HEK293 (cell line): Measurements from ENCODE around the gene PDE4B.

Experiments
- CTCF ChIA-PET: fragments of 350-600 bp; formaldehyde crosslinking; extraction: SDS; loops from one replicate; lab custom pipeline; 2021; ENCODE audit warnings: antibody characterized with exemption; lab: Yijun Ruan, JAX
- POLR2A ChIA-PET: fragments of 300-600 bp; formaldehyde crosslinking; extraction: SDS; loops from one replicate; lab custom pipeline; 2020; ENCODE audit warnings: antibody characterized with exemption, inconsistent platforms; lab: Yijun Ruan, JAX
- H3K27ac ChIP-seq: fragments of 200-500 bp; sonication (Bioruptor generic); 2 replicates; pipeline ENCODE4 v1.5.1; 2014; ENCODE audit warnings: low read depth, low read length, control low read depth, inconsistent platforms; ENCODE audit errors: extremely low read depth
- H3K36me3 ChIP-seq, 2 experiments: fragments of 200-500 bp in 1 of 2; sonication (Bioruptor generic) in 1 of 2; 1 replicate in 1 of 2; 2 replicates in 1 of 2; pipeline ENCODE4 v1.5.1; 2014 to 2017; ENCODE audit warnings: inconsistent platforms in 2 of 2, low read length in 2 of 2; ENCODE audit not compliant: control insufficient read depth in 2 of 2, insufficient read depth in 1 of 2
- H3K4me1 ChIP-seq: fragments of 200-500 bp; sonication (Bioruptor generic); 2 replicates; pipeline ENCODE4 v1.5.1; 2014; ENCODE audit warnings: mild to moderate bottlenecking, low read length, inconsistent platforms; ENCODE audit not compliant: control insufficient read depth, insufficient read depth
- H3K4me3 ChIP-seq: 2 replicates; pipeline ENCODE4 v1.5.1; 2011; ENCODE audit warnings: low read depth, mild to moderate bottlenecking, control low read depth, low read length, moderate library complexity
- H3K9me3 ChIP-seq: fragments of 200-500 bp; sonication (Bioruptor generic); 2 replicates; pipeline ENCODE4 v1.5.1; 2014; ENCODE audit warnings: low read depth, low read length, inconsistent platforms; ENCODE audit not compliant: control insufficient read depth, insufficient read depth
- GLI2 ChIP-seq: fragments of 450-650 bp; formaldehyde crosslinking; IDR thresholded peaks from 2 replicates; pipeline ENCODE4; 2017; ENCODE audit warnings: missing biosample characterization, missing genetic modification characterization, low read depth, borderline replicate concordance
- KLF8 ChIP-seq: fragments of 450-650 bp; formaldehyde crosslinking; IDR thresholded peaks from 2 replicates; pipeline ENCODE4 v1.5.1; 2016; ENCODE audit warnings: missing biosample characterization, missing genetic modification characterization
- RBAK ChIP-seq: fragments of 450-650 bp; formaldehyde crosslinking; IDR thresholded peaks from 2 replicates; pipeline ENCODE4 v1.5.1; 2016; ENCODE audit warnings: missing biosample characterization, missing genetic modification characterization
- SALL2 ChIP-seq: fragments of 450-650 bp; formaldehyde crosslinking; IDR thresholded peaks from 2 replicates; pipeline ENCODE4 v1.5.0; 2017; ENCODE audit warnings: missing biosample characterization, mild to moderate bottlenecking, missing genetic modification characterization, borderline replicate concordance
- SETDB1 ChIP-seq: IDR thresholded peaks from one replicate; pipeline ENCODE4 v1.6.1; 2017; ENCODE audit warnings: mild to moderate bottlenecking, low read length, moderate library complexity, mixed read lengths; ENCODE audit not compliant: insufficient read length
- SP2 ChIP-seq: fragments of 450-650 bp; formaldehyde crosslinking; IDR thresholded peaks from 2 replicates; pipeline ENCODE4 v1.5.1; 2016; ENCODE audit warnings: missing biosample characterization, missing genetic modification characterization
- WT1 ChIP-seq: fragments of 450-650 bp; formaldehyde crosslinking; IDR thresholded peaks from 2 replicates; pipeline ENCODE4 v1.5.1; 2016; ENCODE audit warnings: missing biosample characterization, missing genetic modification characterization
- ZBTB7A ChIP-seq: fragments of 450-650 bp; formaldehyde crosslinking; IDR thresholded peaks from 2 replicates; pipeline ENCODE4 v1.5.1; 2016; ENCODE audit warnings: low read depth, missing biosample characterization, missing genetic modification characterization
- ZFHX2 ChIP-seq: fragments of 450-650 bp; formaldehyde crosslinking; conservative IDR thresholded peaks from 2 replicates; pipeline ENCODE4 v1.5.1; 2016; ENCODE audit warnings: missing biosample characterization, missing genetic modification characterization
- ZNF132 ChIP-seq: fragments of 450-650 bp; formaldehyde crosslinking; IDR thresholded peaks from 2 replicates; pipeline ENCODE4 v1.5.1; 2017; ENCODE audit warnings: missing biosample characterization, missing genetic modification characterization, borderline replicate concordance
- ZNF24 ChIP-seq: fragments of 450-650 bp; formaldehyde crosslinking; IDR thresholded peaks from 2 replicates; pipeline ENCODE4 v1.5.1; 2016; ENCODE audit warnings: missing biosample characterization, missing genetic modification characterization
- ZNF530 ChIP-seq: fragments of 450-650 bp; formaldehyde crosslinking; IDR thresholded peaks from 2 replicates; pipeline ENCODE4 v1.5.1; 2016; ENCODE audit warnings: low read depth, missing biosample characterization, missing genetic modification characterization
- ZNF571 ChIP-seq: fragments of 450-650 bp; formaldehyde crosslinking; IDR thresholded peaks from 2 replicates; pipeline ENCODE4 v1.5.0; 2017; ENCODE audit warnings: missing biosample characterization, missing genetic modification characterization
- ZNF629 ChIP-seq: fragments of 450-650 bp; formaldehyde crosslinking; IDR thresholded peaks from 2 replicates; pipeline ENCODE4 v1.5.1; 2017; ENCODE audit warnings: missing biosample characterization, missing genetic modification characterization
- ZNF639 ChIP-seq: fragments of 450-650 bp; formaldehyde crosslinking; IDR thresholded peaks from 2 replicates; pipeline ENCODE4 v1.5.1; 2016; ENCODE audit warnings: missing biosample characterization, missing genetic modification characterization
- ZNF677 ChIP-seq: fragments of 450-650 bp; IDR thresholded peaks from 2 replicates; pipeline ENCODE4 v1.5.0; 2018; ENCODE audit warnings: missing biosample characterization, mild to moderate bottlenecking, missing genetic modification characterization, moderate library complexity
- ZSCAN23 ChIP-seq: fragments of 450-650 bp; formaldehyde crosslinking; IDR thresholded peaks from 2 replicates; pipeline ENCODE4 v1.5.1; 2016; ENCODE audit warnings: missing biosample characterization, missing genetic modification characterization
- TF ChIP-seq, protein P1 (sequence below): fragments of 450-650 bp; formaldehyde crosslinking; IDR thresholded peaks from 2 replicates; pipeline ENCODE4 v1.5.1; 2017; ENCODE audit warnings: missing biosample characterization, mild to moderate bottlenecking, missing genetic modification characterization, moderate library complexity
- TF ChIP-seq, protein P2 (sequence below): fragments of 450-650 bp; formaldehyde crosslinking; IDR thresholded peaks from 2 replicates; pipeline ENCODE4 v1.5.1; 2016; ENCODE audit warnings: missing biosample characterization, missing genetic modification characterization

PDE4B gene

GRCh38 chr1:66243548-66244130 is 450.9 kb downstream of the PDE4B start:
- Histone ChIP-seq H3K27ac (no peak overlapping the region), H3K4me3 (no peak overlapping the region), H3K9me3 (no peaks in the 10 kb centered on the region), H3K36me3 (no peaks in the 10 kb centered on the region), H3K4me1 (no peaks in the 10 kb centered on the region; the same call in 1 of the 2 replicates)
- ChIA-PET CTCF (interaction anchor here (0.7 to 6.3 kb wide), 20 partner anchors 13 to 814 kb away, joined by 3 to 150 read pairs (median 5); no protein-coding TSS in a partner anchor), POLR2A (no interaction called here)
- no peak for TF ChIP-seq WT1 (tag by site-specific recombination)
- no peak for TF ChIP-seq ZNF677 (tag by site-specific recombination)
- TF ChIP-seq ZNF571, result no peak
- TF ChIP-seq GLI2, result no peak
- TF ChIP-seq SALL2 (tag by site-specific recombination), result no peak
- TF ChIP-seq ZNF639 (tag by site-specific recombination), result no peak
- no peak for TF ChIP-seq SETDB1
- TF ChIP-seq SP2 (tag by site-specific recombination), result no peak
- TF ChIP-seq ZFHX2 (tag by site-specific recombination), result no peak
- TF ChIP-seq ZSCAN23, result no peak

- TF ChIP-seq ZNF629 (tag by site-specific recombination), result no peak
- TF ChIP-seq KLF8 (tag by site-specific recombination), result no peak
- TF ChIP-seq ZNF132 (tag by site-specific recombination), result no peak
- no peak for TF ChIP-seq ZNF530 (tag by site-specific recombination)
- TF ChIP-seq, protein P1, sequence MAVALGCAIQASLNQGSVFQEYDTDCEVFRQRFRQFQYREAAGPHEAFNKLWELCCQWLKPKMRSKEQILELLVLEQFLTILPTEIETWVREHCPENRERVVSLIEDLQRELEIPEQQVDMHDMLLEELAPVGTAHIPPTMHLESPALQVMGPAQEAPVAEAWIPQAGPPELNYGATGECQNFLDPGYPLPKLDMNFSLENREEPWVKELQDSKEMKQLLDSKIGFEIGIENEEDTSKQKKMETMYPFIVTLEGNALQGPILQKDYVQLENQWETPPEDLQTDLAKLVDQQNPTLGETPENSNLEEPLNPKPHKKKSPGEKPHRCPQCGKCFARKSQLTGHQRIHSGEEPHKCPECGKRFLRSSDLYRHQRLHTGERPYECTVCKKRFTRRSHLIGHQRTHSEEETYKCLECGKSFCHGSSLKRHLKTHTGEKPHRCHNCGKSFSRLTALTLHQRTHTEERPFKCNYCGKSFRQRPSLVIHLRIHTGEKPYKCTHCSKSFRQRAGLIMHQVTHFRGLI, result no peak
- TF ChIP-seq, protein P2, sequence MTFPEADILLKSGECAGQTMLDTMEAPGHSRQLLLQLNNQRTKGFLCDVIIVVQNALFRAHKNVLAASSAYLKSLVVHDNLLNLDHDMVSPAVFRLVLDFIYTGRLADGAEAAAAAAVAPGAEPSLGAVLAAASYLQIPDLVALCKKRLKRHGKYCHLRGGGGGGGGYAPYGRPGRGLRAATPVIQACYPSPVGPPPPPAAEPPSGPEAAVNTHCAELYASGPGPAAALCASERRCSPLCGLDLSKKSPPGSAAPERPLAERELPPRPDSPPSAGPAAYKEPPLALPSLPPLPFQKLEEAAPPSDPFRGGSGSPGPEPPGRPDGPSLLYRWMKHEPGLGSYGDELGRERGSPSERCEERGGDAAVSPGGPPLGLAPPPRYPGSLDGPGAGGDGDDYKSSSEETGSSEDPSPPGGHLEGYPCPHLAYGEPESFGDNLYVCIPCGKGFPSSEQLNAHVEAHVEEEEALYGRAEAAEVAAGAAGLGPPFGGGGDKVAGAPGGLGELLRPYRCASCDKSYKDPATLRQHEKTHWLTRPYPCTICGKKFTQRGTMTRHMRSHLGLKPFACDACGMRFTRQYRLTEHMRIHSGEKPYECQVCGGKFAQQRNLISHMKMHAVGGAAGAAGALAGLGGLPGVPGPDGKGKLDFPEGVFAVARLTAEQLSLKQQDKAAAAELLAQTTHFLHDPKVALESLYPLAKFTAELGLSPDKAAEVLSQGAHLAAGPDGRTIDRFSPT, result no peak
- TF ChIP-seq ZNF24, result no peak
- no peak for TF ChIP-seq ZBTB7A (tag by site-specific recombination)
- no peak for TF ChIP-seq RBAK (tag by site-specific recombination)
- CTCF ChIA-PET, result interaction anchor here (0.7 to 6.3 kb wide), 9 partner anchors 198 to 481 kb away, joined by 3 to 150 read pairs (median 3); no protein-coding TSS in a partner anchor
Measured at GRCh38 chr1:66244429-66244828, 451.7 kb downstream of the PDE4B start.

More at GRCh38 chr1:66244429-66244828, 451.7 kb downstream of the PDE4B start:
- POLR2A ChIA-PET, result no interaction called here
- Histone ChIP-seq H3K9me3 (no peaks in the 10 kb centered on the region), H3K27ac (no peak overlapping the region), H3K4me3 (no peak overlapping the region), H3K4me1 (no peaks in the 10 kb centered on the region; the same call in 1 of the 2 replicates), H3K36me3 (no peaks in the 10 kb centered on the region)
